Left hindlimb (tissue), 1 donor: ENCODE data around the gene PPFIBP1.
A peak's percentile ranks its signal among the peaks of the same experiment; 100 is the strongest.
"Not testable (repeated sequence)": the region's sequence is repeated elsewhere in the genome, so short reads cannot be mapped to it uniquely, and the experiment has no call there.

ENCODE experiments used
- DNase-seq: peaks from one replicate; pipeline ENCODE4 v3.0.0-alpha.2; 2018

Gene PPFIBP1

GRCh38 chr12:27598866-27599265 is 74.9 kb downstream of the PPFIBP1 start:
- DNase-seq: not testable (repeated sequence)

GRCh38 chr12:27601056-27601828 is 77.2 kb downstream of the PPFIBP1 start:
- DNase-seq: not testable (repeated sequence)

GRCh38 chr12:27602516-27602915 is 78.5 kb downstream of the PPFIBP1 start:
- DNase-seq: no peak

DNA sequence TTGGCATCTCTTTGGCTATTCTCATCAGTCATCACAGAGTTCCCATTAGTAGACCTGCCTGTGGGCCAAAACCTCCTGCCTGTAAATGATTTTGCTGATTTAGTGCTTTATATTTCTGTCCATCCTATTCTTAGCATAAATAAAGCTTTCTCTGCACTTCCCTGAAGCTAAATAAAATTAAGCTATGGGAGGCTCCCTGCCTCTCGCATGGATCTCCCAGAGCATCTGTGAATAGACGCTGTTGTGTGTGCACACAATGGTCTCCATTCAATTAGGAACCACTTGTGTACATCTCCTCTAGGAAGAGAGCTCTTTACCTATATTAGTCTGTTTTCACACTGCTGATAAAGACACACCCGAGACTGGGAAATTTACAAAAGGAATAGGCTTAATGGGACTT is 80.4 kb downstream of the PPFIBP1 start:
- DNase-seq: no peak

- DNase-seq: no peak
Measured at GRCh38 chr12:27606986-27607385, 83.0 kb downstream of the PPFIBP1 start.

DNA sequence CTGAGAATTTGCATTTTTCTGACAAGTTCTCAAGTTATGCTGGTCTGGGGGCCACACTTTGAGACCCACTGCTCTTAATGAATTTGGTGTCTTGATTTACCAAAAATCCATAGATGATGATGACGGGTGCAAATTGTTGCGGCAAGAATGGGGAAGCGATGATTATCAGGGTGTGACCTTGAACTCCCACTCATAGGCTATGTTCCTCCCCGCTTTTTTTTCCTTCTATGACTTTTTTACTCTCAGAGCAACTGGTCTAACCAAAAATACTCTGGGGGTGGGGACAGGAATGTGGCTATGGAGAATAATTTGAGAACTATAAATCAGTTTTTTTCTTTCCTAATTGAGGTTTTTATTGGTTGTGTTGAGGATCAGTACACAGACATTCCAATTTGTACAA is 83.6 kb downstream of the PPFIBP1 start:
- DNase-seq: no peak

- DNase-seq: no peak
Measured at GRCh38 chr12:27608890-27609289, 84.9 kb downstream of the PPFIBP1 start.

DNA sequence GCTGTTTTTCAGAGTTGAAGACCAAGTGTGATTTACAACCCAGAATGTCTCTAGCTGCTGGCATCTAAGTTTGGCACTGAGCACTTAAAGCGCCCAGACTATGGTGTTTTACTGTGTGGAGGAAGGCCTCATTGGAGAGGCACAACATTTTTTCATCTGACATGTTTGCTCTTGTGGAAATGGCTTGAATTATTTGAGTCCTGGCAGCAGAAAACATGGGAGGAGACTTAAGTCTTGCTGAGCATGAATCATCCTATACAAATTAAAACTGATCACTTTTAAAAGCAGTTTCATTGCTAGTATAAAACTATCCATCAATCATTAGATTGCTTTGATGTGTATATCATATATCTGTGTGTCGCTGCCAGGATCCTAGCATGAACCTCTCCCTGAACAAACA is 86.4 kb downstream of the PPFIBP1 start:
- DNase-seq: no peak

- DNase-seq: no peak
Measured at GRCh38 chr12:27614386-27614785, 90.4 kb downstream of the PPFIBP1 start.

GRCh38 chr12:27614866-27615265 is 90.9 kb downstream of the PPFIBP1 start:
- no peak for DNase-seq

GRCh38 chr12:27615331-27615891 is 91.4 kb downstream of the PPFIBP1 start:
- DNase-seq: no peak

GRCh38 chr12:27616356-27617142 is 92.5 kb downstream of the PPFIBP1 start:
- no peak for DNase-seq

DNA sequence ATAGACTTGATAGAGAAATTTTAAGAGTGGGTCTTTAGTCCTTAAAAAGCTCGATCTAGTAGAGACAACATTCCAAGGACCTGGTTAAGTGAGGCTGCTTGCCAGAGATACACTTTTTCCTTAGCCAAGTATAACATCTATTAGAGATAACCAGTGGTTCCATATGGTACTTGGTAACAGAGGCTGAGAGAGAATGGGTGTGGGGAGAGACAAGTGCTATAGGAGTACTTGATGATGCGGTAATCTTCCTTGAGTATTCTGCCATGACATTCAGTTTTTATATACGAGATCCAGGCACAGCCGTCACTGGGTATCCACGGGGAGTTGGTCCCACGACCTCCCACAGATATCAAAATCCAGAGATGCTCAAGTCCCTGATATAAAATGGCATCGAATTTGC is 94.8 kb downstream of the PPFIBP1 start:
- no peak for DNase-seq

- DNase-seq: no peak
Measured at GRCh38 chr12:27619308-27619707, 95.3 kb downstream of the PPFIBP1 start.

GRCh38 chr12:27620121-27620520 is 96.1 kb downstream of the PPFIBP1 start:
- DNase-seq: no peak

GRCh38 chr12:27622436-27623195 is 98.6 kb downstream of the PPFIBP1 start:
- no peak for DNase-seq

DNA sequence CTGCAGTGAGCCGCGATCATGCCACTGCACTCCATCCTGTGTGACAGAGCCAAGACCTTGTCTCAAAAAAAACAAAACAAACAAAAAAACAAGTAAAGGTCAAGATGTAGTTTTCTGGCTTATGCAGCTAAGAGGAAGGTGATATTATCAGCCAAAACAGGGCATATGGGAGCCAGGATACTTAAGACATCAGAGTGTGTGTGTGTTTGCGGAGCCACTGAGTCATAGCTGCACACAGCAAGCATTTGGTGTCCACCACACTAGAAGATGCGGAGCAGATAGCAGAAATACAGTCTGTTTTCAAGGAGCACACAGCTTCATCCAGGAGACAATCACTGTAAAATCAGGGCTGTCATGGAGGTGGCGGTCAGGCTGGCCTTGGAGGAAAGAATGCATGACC is 99.6 kb downstream of the PPFIBP1 start:
- DNase-seq: no peak

- no peak for DNase-seq
Measured at GRCh38 chr12:27624586-27624985, 100.6 kb downstream of the PPFIBP1 start.

DNA sequence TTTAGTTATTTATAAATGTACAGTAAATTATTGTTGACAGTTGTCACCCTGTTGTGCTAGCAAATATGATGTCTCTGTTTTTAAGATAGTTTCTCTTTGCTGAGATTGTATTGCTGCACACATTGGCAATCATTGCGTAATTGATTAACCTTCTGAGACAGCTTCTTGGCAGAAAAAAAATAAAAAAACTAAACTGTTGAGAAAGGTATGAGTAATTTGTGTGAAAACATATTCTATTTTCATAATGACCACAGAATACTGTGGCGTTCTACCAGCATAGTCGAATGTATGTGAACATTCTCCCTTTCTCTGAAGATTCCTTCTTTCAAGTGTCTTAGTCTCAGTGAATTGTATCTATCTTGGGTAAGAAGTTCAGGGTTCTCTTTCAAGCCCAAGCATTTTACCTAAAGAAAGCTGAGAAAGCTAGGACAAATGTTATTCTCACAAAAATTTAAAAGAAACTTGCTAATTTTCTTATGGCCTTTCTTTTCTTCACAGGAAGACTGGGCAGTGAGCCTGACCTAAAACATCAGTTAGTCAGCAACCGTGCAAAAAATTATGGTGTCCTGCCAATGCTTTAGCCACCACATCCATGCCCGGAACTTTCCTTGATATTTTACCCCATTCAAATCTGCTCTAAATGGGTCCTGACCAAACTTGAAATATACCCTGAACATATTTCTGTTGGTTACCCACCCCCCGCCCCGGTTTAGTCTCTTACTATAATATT is 103.3 kb downstream of the PPFIBP1 start:
- DNase-seq: peak; percentile 39

DNA sequence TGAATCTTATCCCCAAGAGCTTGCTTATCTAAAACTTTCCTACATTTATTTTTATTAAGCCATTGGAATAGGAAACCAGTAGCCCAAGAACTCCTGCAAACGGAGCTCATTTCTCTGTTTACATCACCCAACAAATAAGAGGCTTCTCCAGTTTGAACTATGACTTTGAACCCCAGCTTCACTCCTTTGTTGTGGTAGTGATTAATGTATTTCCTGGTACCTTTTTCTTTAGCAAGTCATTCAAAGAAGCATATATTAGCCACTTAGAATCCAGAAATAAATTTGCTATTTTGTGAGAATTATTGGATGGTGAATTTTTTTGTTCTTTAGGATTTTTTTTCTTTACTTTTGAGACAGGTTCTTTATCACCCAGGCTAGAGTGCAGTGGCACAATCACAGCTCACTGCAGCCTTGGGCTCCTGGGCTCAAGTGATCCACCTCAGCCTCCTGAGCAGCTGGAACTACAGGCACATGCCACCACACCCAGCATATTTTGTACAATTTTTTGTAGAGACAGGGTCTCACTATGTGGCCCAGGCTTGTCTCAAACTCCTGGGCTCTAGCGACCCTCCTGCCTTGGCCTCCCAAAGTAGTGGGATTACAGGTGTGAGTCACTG is 104.0 kb downstream of the PPFIBP1 start:
- not testable (repeated sequence) for DNase-seq

GRCh38 chr12:27630219-27630618 is 106.2 kb downstream of the PPFIBP1 start:
- DNase-seq: not testable (repeated sequence)

DNA sequence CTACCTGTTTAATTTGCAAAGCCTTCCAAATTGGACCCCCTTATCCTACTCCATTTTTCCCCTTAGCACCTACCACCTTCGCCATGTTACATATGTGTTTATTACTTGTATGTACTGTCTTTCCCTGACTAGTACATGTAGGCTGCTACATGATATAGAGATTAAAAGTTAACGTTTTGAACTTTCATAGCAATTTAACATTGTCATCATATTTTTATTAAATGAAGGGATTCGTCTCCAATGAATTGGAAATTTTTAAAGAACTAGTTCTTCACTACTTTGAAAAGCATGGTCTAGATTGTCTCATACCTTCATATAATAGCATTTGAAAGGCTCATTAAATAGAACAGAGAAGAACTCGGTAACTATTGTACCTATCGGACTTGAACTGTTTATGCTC is 107.4 kb downstream of the PPFIBP1 start:
- DNase-seq: no peak
